Small intestine (tissue), 7 donors: ENCODE measurements around the gene FBXO24. TPM values are rescaled to one million over a fixed set of nuclear protein-coding genes. Genes with fewer than 3 reads are reported as not detected.

ENCODE experiments used
- DNase-seq, 2 donors: peaks; one replicate each; pipeline versions ENCODE4 v3.0.0 to v3.0.0-alpha.2; 2013
- FAIRE-seq: peaks from 2 replicates; lab custom pipeline; 2012; peaks lifted over from hg19 to GRCh38; lab: Jason Lieb, UNC
- H3K27ac ChIP-seq, 3 donors: one replicate each; pipeline ENCODE4 v1.5.1; 2013; ENCODE audit warnings: low read length in 2 of 3, mild to moderate bottlenecking in 2 of 3, control low read depth in 1 of 3, inconsistent platforms in 1 of 3, low read depth in 1 of 3, moderate library complexity in 1 of 3
- H3K27me3 ChIP-seq, 3 donors: one replicate each; pipeline ENCODE4 v1.6.1; 2013; ENCODE audit warnings: low read length in 3 of 3, inconsistent platforms in 1 of 3; ENCODE audit not compliant: control insufficient read depth in 3 of 3, insufficient read depth in 3 of 3
- H3K36me3 ChIP-seq, 3 donors: one replicate each; pipeline ENCODE4 v1.6.1; 2013; ENCODE audit warnings: low read length in 3 of 3, inconsistent platforms in 1 of 3, low read depth in 1 of 3, mild to moderate bottlenecking in 1 of 3, moderate library complexity in 1 of 3; ENCODE audit not compliant: control insufficient read depth in 3 of 3, insufficient read depth in 2 of 3
- H3K4me1 ChIP-seq, 3 donors: one replicate each; pipeline ENCODE4 v1.6.1; 2013; ENCODE audit warnings: low read length in 2 of 3, inconsistent platforms in 1 of 3, low read depth in 1 of 3, mild to moderate bottlenecking in 1 of 3, moderate library complexity in 1 of 3; ENCODE audit not compliant: control insufficient read depth in 3 of 3, insufficient read depth in 2 of 3
- H3K4me3 ChIP-seq, 3 donors: one replicate each; pipeline ENCODE4 v1.5.1; 2013; ENCODE audit warnings: low read length in 3 of 3, control low read depth in 1 of 3, inconsistent platforms in 1 of 3, low read depth in 1 of 3, mild to moderate bottlenecking in 1 of 3, moderate library complexity in 1 of 3
- H3K9me3 ChIP-seq, 2 donors: one replicate each; pipeline ENCODE4 v1.6.1; 2013; ENCODE audit warnings: low read depth in 1 of 2, low read length in 1 of 2; ENCODE audit not compliant: control insufficient read depth in 2 of 2, insufficient read depth in 1 of 2
- WGBS, 3 donors: extraction: QIAGEN DNeasy Blood & Tissue Kit; methylation state at CpG; one replicate each; pipeline ENCODE4 v1.1.7; 2013; 5-methylcytosine and 5-hydroxymethylcytosine counted together
- polyA plus RNA-seq, 4 donors: library from polyadenylated mRNA; stranded (reverse) in 3 of 4; unstranded in 1 of 4; fragments of 200-250 nt in 3 of 4; fragments of 120-200 nt in 1 of 4; gene quantifications; one replicate each; pipeline versions ENCODE4 v1.2.1 to v1.2.3, GENCODE V29; 2013
- donor health status: healthy with polysubstance abuse.
- donor health status: control.
- donor health status: control.
- donor health status: Bipolar disorder and iron deficiency.
- donor health status: healthy.

FBXO24 gene
- polyA plus RNA-seq, 4 donors, result 0.55 to 1.1 TPM; not detected in 2

DNA sequence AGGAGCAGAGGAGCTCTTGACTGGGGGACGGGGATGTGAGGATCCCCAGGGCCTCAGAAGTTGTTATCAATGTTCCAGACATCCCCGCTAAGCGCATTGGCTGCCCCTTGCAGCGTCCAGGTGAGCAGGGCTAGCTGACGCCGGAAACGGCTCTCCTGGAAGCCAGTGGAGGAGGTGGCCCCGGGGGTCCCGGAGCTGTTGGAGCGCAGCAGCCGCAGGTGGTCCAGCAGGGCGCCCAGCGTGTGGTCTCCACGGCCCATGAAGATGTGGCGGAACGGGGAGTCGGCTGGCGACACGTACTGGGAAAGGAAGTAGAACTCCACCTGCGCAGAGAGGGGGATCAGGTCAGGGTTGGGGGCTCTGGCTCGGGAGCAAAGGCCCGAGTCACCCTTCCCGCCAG, 34.7 kb downstream of the FBXO24 start:
- Histone ChIP-seq H3K27me3 (no peaks in the 10 kb centered on the region), H3K36me3 (peaks cover 0 to 9% (median 0%) of the 10 kb centered on the region in 3 donors), H3K4me1 (no peaks in the 10 kb centered on the region), H3K27ac (no peak overlapping the region), H3K9me3 (no peaks in the 10 kb centered on the region), H3K4me3 (no peak overlapping the region)
- FAIRE-seq, result no peak
- 94 to 96% (median 94%) methylated on average over 23 of the region's 23 CpGs for WGBS, 3 donors
- DNase-seq, result no peak

DNA sequence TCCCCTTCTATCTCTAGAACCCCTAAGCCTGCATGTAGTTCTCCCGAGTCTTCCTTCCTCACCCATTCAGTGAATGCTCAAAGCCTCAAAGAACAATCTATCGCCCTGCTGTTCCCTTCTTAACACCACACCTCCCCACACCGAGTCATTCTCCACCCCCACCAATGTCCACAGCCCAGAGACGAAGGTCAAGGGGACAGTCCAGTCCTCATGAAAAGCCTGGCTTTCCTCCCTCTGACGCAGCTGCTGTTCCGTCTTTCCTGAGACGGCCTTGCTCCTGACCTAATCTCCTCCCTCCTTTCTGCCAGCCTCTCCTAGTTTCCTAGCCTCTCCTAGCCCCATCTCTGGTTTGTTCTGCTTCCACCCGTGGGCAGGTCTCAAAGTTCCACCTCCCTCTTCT, 35.4 kb downstream of the FBXO24 start:
- DNase-seq (no peak), FAIRE-seq (no peak)
- H3K4me3 ChIP-seq, result no peak overlapping the region
- H3K27me3 ChIP-seq, result no peaks in the 10 kb centered on the region
- WGBS, 3 donors, result 70 to 81% (median 75%) methylated on average over 8 of the region's 8 CpGs
- no peak overlapping the region for H3K27ac ChIP-seq
- H3K36me3 ChIP-seq, result peaks cover 0 to 9% (median 0%) of the 10 kb centered on the region in 3 donors
- no peaks in the 10 kb centered on the region for H3K4me1 ChIP-seq
- H3K9me3 ChIP-seq, result no peaks in the 10 kb centered on the region

DNA sequence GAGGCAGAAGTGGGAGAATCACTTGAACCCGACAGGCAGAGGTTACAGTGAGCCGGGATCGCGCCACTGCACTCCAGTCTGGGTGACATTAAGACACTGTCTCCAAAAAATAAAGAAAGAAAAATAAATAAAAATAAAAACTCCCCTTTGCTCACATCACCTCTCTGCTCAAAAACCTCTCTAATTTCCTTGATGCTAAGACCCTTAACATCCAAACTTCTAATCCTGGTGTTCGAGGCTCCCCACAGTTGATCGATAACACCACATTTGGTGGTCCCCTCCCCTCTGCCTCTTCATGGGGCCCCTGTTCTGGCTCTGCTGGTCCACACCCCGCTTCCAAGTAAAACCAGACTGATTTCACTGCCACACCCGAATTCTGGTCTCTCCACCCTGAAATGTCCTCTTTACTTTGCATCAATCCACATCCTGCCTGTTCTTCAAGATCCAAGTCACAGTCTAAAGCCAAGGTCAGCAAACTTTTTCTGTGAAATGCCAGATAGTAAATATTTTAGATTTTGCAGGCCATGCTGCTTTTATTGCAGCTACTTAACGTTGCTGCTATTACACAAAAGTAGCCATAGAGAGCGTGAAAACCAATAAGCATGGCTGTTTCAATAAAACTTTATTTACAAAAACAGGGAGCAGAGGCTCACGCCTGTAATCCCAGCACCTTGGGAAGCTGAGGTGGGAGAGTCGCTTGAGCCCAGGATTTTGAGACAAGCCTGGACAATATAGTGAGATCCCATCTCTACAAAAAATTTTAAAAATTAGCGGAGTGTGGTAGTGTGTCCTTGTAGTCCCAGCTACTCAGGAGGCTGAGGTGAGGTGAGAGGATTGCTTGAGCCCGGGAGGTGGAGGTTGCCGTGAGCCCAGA, 38.1 kb downstream of the FBXO24 start:
- no peak for DNase-seq
- Histone ChIP-seq H3K27ac (no peak overlapping the region), H3K9me3 (no peaks in the 10 kb centered on the region), H3K36me3 (peaks cover 0 to 9% (median 0%) of the 10 kb centered on the region in 3 donors), H3K4me1 (no peaks in the 10 kb centered on the region), H3K4me3 (no peak overlapping the region), H3K27me3 (peaks cover 0 to 9% (median 0%) of the 10 kb centered on the region in 3 donors)
- no peak for FAIRE-seq
- WGBS, 3 donors, result 82 to 90% (median 83%) methylated on average over 15 of the region's 15 CpGs

DNA sequence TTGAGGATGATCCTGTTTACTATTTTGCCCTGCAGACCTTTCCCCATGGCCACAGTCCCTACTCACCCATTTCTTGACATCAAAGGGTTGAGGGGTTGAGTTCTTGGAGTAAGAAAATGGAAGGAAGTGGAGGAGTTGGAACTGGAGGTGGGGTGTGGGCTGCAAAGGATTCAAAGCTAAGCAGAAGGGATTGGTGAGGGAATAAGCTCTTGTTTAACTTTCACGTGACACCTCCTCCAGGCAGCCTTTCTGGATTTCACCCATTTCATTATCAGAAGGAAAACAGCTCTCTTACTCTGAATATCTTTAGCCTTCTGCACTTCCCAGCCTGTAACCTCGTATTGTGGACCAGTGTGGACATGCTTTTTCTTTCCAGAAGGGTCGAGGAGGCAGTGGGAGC, 39.9 kb downstream of the FBXO24 start:
- H3K4me3 ChIP-seq, result no peak overlapping the region
- no peak for FAIRE-seq
- WGBS, 3 donors, result 10 to 18% (median 17%) methylated on average over 3 of the region's 3 CpGs

DNA sequence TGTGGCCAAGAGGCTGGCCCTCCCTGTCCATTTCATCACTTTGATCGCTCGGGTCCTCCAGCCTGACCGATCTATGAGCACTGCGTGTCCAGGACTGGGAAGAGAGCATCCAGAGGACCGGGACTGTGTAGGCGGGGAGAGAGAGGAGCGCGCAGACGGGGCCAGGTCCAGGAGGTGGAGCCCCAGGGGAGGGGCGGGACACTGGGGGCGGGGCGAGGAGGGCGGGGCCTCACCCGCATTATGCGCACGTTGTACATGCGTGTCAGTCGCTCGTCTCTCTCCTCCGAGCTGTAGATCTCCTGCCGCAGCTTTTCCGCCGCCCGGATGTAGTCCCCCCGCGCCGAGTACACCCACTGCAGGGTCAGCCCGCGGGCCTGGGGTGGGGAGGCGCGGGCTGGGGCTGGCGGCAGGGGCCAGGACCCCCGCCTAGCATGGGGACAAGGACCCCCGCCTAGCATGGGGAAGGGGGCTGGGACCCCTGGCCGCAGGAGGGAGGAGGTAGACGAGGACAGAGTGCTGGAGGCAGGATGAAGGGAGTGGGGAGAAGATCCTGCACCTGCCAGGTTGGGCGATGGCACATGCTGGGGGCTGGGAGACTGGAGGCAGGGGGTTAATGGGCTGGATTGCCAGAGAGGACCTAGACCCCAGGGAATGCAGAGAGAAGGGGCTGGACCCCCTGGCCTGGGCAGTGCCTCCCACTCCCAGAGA, 40.6 kb downstream of the FBXO24 start:
- H3K27ac ChIP-seq, result peak overlapping the region in 2 of 3 donors; percentile 30 to 55
- DNase-seq, result peak; percentile 82 to 84
- FAIRE-seq, result no peak
- H3K4me1 ChIP-seq, result no peaks in the 10 kb centered on the region
- H3K9me3 ChIP-seq, result no peaks in the 10 kb centered on the region
- WGBS, 3 donors, result 4 to 15% (median 7%) methylated on average over 18 to 37 of the region's 37 CpGs
- H3K27me3 ChIP-seq, result peaks cover 0 to 9% (median 0%) of the 10 kb centered on the region in 3 donors
- no peaks in the 10 kb centered on the region for H3K36me3 ChIP-seq
- H3K4me3 ChIP-seq, result peak overlapping the region in 2 of 3 donors; percentile 19 to 23

More for the DNA sequence above, 39.9 kb downstream of the FBXO24 start:
- peaks cover 0 to 9% (median 0%) of the 10 kb centered on the region in 3 donors for H3K27me3 ChIP-seq
- H3K36me3 ChIP-seq, result no peaks in the 10 kb centered on the region
- no peak for DNase-seq
- H3K27ac ChIP-seq, result no peak overlapping the region
- no peaks in the 10 kb centered on the region for H3K4me1 ChIP-seq
- H3K9me3 ChIP-seq, result no peaks in the 10 kb centered on the region

DNA sequence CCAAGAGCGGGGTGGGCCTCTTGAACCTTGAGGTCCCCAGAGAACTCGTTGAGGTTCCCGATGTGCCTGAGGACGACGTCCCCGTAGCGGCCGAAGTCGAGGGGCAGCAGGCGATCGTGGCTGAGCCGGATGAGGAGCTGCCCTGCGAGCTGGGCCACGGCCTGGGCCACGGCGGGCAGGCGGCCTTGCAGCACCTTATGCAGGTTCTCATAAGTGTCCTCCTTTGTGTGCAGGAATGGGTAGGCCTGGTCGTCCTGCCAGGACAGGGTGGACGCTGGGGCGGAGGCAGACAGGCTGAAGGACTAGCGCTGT, 41.1 kb downstream of the FBXO24 start:
- Histone ChIP-seq H3K27ac (no peak overlapping the region), H3K4me1 (no peaks in the 10 kb centered on the region), H3K9me3 (no peaks in the 10 kb centered on the region), H3K27me3 (peaks cover 0 to 9% (median 0%) of the 10 kb centered on the region in 3 donors), H3K36me3 (no peaks in the 10 kb centered on the region), H3K4me3 (no peak overlapping the region)
- DNase-seq (no peak), FAIRE-seq (no peak)
- 88 to 91% (median 88%) methylated on average over 21 of the region's 21 CpGs for WGBS, 3 donors

DNA sequence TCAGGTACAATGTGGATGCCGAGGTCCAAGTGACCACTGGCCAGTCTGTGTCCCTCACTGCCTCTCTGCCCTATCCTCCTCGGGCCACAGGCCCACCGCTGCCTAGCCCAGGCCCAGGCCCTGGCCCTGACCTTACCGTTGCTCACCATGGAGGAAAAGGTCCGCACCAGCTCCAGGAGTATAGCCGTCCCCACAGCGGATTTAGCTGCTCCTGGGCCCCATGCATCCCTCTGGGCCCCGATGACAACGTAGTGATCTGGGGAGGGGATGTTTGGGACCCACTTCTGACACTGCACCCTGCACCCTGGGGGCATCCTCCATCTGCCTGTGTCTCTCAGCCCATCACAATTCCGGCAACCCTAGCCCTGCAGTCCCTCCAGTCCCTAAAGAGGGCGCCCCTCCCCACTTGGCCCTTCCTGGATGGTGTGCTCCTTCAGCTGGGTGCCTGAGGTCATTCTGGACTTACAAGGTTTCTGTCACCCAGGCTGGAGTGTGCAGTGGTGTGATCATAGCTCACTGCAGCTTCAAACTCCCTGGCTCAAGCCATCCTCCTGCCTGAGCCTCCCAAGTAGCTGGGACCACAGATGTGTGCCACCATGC, 43.1 kb downstream of the FBXO24 start:
- Histone ChIP-seq H3K27me3 (peaks cover 0 to 26% (median 0%) of the 10 kb centered on the region in 3 donors), H3K27ac (no peak overlapping the region), H3K36me3 (no peaks in the 10 kb centered on the region), H3K4me3 (no peak overlapping the region), H3K9me3 (no peaks in the 10 kb centered on the region), H3K4me1 (peaks cover 0 to 6% (median 0%) of the 10 kb centered on the region in 3 donors)
- DNase-seq (peak in 1 of 2 donors; percentile 21), FAIRE-seq (no peak)
- WGBS, 3 donors, result 72 to 80% (median 76%) methylated on average over 11 of the region's 11 CpGs

DNA sequence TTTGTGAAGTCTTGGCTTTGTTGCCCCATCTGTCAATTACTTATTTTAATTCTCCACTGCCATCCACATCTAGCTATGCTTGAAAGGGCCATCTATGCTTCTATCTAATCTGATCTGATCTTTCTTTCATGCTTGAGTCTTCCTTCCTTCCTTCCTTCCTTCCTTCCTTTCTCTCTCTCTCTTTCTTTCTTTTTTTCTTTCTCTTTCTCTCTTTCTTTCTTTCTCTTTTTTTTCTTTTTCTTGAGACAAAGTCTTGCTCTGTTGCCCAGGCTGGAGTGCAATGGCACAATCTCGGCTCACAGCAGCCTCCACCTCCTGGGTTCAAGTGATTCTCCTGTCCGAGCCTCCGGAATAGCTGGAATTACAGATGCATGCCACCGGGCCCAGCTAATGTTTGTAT, 43.9 kb downstream of the FBXO24 start:
- H3K27me3 ChIP-seq, result peaks cover 0 to 26% (median 0%) of the 10 kb centered on the region in 3 donors
- H3K27ac ChIP-seq, result no peak overlapping the region
- FAIRE-seq, result no peak
- no peak overlapping the region for H3K4me3 ChIP-seq
- peaks cover 0 to 6% (median 0%) of the 10 kb centered on the region in 3 donors for H3K4me1 ChIP-seq
- WGBS, 3 donors, result 85 to 96% (median 92%) methylated on average over 4 of the region's 4 CpGs
- DNase-seq, result no peak
- H3K36me3 ChIP-seq, result no peaks in the 10 kb centered on the region
- H3K9me3 ChIP-seq, result no peaks in the 10 kb centered on the region
